NCI-H2171 treated with DMSO at 0.1 percent for 48 hours (cell line): ENCODE data around the gene RNF8.
"Not testable (repeated sequence)": the region's sequence is repeated elsewhere in the genome, so short reads cannot be mapped to it uniquely, and the experiment has no call there.

ENCODE experiments used
- DNase-seq: peaks from one replicate; lab custom pipeline; 2025; lab: John Stamatoyannopoulos, UW

Gene RNF8

DNA sequence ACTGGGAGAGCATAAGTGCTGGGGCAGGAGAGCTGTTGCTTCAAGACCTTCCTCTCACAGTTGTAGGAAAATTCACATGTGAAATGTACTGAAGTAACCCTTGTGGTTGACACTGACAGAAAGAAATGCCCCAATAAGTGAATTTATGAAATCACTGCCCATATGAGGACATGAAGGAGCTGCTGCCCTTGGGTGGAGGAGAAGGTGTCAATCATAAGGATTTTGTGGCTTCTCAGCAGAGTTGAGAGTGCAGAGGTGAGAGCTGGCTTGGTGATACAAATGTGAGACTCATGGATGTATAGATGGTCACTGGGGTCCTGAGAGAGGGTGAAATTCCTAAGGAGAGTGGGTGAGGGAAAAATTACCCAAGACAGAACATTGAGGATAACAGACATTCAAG, 45.3 kb downstream of the RNF8 start:
- no peak for DNase-seq

DNA sequence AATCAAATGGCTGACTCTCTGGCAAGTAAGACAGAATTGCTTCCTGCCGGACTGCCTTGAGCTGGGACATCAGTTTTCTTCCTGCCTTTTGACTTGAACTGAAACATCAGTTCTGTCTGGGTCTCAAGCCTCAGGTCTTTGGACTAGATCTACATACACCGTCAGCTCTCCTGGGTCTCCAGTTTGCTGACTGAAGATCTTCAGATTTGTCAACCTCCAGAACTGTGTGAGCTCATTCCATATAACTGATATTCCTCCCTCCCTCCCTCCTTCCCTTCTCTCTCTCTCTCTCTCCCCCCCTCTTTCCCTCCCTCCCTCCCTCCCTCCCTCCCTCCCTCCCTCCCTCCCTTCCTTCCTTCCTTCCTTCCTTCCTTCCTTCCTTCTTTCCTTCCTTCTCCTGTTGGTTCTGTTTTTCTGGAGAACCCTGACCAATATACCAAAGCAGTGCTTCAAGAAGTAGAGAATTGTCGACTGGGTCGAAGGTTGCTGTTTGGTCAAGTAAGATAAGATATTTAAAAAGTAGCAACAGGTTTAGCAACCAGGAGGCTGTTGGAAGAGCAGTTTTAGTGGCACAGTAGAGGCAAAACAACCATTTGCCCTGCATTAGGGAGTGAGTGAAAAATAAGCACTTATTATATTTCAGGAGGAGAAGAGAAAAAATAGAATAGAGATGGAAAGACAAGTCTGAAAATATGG, 46.2 kb downstream of the RNF8 start:
- DNase-seq, result no peak

DNA sequence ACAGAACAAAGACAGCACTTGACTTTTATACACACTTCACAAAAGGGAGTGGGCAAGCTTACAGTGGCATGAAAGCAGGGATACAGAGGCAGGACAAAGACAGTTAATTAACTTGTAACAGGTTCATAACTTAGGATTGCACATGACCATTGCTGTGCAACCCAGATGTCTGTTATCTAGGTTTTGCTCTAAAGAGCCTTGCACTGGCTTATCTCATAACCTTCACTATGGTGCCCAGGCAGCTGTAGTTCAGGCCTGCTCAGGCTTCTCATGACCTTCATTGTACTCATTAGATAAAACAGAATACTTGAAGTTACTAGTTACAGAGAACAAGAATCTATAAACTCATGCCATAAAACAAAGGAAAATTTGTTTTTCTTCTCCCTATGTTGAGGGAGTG, 47.9 kb downstream of the RNF8 start:
- not testable (repeated sequence) for DNase-seq

DNA sequence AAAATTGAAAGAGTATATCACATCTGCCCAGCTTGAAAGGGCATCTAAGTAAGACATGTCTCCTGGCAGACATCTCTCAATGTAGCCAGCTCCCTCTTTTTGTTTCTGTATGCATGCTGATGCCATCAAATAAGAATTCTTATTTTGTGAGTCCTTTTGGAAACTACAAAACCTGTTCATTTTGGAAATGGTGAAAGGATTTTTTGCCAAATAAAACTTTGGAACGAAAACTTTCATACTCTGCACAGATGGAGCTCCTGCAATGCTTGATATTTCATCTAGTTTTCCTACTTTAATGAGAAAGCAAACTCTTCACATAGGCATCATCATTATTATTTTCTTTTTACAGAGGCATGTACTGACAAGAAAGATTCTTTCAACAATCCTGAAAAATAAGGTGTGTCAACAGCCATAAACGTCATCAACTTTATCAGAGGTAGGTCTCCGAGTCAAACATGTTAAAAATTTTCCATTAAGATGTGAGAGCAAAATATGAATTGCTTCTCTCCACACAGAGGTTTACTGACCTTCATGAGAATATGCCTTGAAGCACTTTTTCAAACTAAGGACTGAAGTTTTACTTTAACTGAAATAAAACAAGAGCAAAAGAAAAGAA, 53.1 kb downstream of the RNF8 start:
- no peak for DNase-seq

DNA sequence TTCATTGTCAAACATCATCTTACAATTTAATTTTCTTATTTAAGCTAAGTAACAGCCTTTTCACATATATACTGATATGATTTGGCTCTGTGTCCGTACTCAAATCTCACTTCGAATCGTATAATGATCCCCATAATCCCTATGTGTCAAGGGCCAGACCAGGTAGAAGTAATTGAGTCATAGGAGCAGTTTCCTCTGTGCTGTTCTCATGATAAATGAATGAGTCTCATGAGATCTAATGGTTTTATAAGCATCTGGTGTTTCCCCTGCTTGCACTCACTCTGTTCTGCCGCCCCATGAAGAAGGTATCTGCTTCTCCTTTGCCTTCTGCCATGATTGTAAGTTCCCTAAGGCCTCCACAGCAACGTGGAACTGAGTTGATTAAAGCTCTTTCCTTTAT, 54.2 kb downstream of the RNF8 start:
- DNase-seq, result peak; percentile 84

DNA sequence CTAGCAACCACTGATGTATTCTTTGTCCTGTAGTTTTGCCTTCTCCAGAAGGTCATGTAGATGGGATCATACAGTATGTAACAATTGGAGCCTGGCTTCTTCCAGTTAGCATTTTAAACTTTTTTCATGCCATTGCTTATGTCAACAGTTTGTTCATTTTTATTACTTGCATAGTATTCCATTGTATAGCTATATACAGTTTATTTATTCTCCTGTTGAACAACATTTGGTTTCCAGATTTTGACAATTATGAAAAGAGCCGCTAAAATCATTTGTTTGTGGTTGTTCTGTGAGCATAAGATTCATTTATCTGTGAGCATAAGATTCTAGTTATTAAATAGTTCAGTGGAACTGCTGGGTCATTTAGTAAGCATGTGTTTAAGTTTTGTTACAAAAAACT, 55.7 kb downstream of the RNF8 start:
- DNase-seq, result no peak

DNA sequence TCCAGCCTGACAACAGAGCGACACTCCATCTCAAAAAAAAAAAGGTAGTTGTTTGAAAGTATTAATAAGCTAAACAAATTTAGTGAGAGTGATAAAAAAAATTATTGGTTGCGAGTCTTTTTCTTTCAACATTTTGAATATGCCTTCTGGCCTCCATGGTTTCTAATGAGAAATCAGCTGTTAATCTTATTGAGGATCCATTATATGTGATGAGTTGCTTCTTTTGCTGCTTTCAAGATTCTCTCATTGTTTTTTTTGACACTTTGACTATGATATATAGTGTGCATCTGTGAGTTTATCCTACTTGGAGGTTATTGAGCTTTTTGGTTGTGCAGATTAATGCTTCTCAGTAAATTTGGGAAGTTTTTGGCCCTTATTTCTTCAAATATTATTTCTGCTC, 63.6 kb downstream of the RNF8 start:
- DNase-seq, result no peak

DNA sequence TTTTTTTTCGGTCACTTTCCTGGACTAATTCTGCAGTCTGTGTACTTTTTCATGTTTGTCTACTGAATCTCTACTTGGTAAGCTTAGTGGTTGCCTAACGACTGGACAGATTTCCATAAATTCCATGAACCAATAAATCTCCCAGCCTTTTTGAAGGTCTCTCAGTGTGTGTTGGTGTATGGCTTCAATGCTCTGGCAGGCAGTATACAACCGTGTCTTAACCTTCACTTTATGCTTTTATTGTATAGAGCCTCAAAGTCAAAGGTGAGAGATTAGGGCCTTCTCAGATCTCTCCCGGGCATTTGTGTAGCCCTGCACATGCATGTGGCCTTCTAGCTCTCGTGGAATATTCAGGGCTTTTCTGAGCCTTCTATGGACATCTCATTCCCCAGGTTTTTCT, 64.9 kb downstream of the RNF8 start:
- DNase-seq, result no peak

DNA sequence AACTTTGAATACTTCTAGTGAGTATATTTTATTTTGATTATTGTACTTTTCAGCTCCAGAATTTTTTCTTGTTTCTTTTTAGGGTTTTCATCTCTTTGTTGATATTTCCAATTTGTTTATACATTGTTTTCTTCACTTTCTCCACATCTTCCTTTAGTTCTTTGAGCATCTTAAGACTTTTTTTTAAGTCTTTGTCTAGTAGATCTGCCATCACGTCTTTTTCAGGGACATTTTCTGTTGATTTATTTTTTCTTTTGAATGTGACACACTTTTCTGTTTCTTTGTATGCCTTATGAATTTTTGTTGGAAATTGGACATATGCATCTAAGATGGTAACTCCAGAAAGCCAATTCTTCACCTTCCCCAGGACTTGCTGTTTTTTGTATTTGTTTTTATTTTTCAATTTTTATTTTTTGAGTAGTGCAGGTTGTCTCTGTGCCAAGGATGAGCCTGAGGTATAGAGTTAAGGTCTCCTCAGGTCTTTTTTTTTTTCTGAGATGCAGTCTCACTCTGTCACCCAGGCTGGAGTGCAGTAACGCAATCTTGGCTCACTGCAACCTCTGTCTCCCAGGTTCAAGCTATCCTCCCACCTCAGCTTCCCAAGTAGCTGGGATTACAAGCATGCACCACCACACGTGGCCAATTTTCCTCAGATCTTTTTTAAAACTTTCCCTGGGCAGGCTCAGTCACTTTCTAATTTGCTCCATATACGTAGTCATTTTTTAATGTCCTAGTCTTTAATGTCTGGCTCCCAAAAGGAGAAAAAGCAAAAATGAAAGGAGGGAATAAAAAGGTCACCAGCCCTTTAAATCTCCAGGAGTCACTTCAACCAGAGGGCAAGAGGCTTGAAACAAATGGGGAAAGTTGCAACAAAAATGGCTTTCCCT, 72.5 kb downstream of the RNF8 start:
- DNase-seq, result no peak

DNA sequence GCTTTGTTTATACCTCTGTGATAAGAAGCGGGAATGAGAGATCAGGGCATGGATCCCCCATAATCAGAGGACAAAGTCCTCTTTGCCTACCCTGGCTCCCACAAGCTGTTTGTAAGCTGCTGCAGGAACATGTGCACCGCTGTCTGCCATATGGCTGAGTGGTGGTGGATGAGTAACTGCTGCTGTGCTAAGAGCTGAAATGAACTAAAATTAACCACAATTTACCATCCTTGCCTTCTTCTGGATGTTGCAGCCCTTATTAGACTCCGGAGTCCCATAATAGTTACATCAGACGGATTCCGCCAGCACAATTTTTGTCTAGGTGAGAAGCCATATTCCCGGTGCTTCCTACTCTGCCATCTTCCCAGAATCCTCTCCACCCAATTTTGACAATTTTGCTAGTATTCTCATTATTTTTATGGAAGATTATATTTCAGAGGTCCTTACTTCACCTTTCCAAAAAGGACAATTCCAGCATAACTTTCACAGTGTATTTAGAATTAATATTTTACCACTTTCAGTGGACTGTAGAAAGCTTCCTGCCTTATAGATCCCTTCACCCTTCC, 73.2 kb downstream of the RNF8 start:
- peak; percentile 58 for DNase-seq

DNA sequence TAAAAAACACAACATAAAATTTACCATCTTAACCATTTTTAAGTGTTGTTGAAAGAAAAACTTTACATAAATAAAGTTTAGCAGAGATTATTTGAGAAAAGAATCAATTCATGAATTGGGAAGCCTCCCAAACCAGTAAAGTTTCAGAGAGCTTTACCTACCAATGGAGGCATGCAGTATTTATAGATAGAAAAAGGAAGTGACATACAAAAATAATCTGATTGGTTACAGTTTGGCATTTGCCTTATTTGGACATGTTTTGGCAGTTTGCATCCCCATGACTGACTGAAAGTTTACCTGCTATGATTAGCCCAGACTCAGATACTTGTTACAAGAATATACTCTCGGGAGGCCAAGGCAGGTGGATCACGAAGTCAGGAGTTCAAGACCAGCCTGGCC, 75.6 kb downstream of the RNF8 start:
- peak; percentile 4 for DNase-seq

DNA sequence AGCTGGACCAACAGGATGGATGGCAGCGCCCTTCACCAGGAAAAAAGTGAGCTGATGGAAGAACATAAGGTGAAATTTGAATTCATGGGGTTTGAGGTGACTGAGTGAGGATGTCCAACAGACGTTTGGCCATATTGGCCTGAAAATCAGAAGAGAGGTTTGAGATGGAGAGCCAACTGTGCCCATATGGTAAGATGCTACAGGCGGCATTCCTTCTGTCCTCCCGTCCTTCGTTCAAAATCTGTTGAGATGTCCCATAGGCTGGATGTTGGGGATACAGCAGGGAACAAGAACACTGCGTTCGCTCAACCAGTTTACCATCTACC, 78.8 kb downstream of the RNF8 start:
- DNase-seq, result no peak

DNA sequence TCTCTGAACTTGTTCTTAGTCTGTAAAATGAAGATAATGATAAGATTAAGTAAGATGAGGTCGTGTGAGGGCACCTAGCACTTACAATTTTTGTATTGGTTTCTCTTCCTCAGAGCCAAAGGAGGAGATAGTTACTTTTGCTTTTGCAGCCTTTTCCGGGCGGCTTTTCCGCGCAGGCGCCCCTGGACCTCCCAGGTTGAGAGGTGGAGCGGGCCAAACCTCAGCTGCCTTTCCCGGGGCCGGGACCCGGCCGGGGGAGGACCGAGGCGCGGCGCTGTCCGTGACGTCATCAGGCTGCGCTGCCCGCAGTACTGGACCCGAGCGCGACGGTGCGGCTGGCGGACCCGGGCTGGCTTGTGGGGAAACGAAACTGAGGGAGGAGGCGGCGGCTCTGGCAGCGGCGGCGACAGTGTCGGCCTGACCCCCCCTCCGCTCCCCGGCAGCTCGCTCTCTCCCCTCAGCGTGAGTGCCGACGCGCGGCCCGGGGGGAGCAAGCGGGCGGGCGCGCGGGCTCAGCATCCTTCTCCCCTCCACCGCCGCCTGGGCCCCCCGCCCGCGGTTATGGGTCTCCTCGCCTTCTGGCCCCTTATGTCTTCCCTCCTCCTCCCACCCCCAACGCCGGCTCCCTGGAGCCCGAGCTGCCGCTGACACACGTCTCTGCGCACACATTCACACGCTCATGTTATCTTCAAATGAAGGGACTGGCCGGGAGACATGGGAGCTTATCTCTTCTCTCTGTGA, 79.3 kb downstream of the RNF8 start, which contains the start of gene CMTR1:
CMTR1 (plus strand) TSS at position 306 of the 741 bp plus-strand sequence. CDS start 2,409 bp downstream, outside the sequence.
- DNase-seq, result peak; percentile 86

DNA sequence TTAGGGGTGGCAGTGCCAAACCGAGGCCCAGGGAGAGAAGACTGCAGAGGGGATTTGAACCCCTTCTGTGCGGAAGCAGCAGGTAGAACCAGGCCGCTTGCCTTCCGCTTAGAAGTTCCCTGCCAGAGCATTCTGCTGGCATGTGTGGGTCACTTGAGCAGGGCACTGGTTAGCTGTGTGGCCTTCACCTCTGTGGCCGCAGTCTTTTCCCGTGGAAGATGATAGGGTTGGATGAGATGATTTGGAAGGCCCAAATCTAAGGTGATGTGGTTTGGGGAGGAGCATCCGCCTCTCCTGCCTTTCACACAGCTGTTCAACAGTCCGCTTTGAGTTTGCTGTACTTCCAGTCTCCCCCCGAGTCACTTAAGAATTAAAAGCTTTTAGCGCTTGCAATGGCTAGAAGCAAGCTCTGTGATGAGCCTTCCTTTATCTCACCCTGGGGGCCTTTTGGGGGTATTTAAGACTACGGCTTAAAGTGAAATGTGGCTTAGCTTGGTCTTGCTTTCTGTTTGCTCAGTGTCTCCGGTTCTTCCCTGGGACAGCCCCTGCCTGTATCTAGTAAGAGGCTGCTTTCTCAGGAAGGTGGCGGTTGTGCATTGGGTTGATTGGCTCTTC, 80.0 kb downstream of the RNF8 start:
- no peak for DNase-seq

DNA sequence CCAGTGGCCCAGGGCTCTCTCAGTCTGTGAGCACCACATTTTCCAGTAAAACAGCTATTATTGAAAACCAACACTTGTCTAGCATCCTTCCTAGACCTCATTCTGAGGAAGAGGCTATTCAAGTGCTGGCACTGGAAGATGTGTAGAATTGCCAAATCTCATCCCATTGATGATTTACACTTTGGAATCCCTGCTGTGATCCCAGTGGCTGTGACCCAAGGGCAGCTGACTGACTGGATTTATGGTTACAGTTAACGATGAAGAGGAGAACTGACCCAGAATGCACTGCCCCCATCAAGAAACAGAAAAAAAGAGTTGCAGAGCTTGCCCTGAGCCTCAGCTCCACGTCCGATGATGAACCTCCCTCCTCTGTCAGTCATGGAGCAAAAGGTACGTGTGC, 81.6 kb downstream of the RNF8 start:
- DNase-seq, result no peak

DNA sequence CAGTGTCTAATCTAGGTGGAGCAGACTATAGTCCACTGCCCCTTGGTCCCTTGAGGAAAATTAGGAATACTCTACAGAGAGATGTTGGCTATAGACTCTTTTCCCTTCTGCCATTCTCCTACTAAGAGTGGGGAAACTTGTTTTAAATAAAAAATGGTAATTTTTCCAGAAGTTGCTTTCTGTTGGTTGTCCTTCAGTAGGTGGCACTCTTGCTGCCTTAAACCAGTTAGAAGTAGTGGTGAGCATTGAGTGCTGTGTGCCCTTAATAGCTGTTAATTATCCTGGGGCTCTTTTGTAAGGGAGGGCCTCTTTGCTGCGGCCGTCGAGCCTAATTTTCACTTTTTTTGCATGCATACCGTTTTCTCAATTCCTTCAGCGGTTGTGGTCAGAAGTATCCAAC, 82.0 kb downstream of the RNF8 start:
- DNase-seq, result no peak

DNA sequence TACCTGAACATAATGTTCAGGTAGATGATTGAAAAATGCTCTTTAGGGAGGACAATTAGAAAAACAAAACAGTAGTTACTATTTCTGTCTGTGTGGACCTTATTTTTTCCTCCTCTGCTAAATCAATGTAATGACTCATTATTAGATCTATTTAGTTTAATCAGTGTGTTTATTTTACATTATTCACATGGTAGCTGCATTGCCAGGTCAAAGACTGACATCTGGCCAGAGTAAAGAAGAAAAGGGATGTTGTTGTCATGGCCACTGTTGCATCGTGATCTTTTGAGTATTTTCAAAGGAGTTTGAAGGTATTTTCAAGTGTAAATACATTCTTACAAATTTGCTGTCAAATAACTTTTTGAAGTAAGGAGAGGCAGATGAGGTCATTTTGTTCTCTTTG, 85.1 kb downstream of the RNF8 start:
- DNase-seq, result no peak

DNA sequence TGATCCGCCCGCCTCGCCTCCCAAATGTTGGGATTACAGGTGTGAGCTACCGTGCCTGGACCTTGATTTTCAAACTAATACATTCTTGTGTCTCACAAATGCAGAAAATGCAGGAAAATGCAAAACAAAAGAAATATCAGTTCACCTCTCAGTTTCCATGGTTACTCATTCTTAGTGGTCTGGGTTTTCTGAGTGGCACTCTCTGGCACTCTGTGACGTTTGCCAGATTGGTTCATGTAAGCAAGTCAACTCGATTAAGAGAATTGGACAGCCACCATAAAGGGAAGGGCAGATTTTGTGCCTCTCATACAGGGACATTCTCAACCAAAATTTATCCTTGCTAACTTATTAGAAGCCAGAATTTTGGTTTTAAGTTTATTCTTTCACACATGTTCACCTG, 87.9 kb downstream of the RNF8 start:
- no peak for DNase-seq

DNA sequence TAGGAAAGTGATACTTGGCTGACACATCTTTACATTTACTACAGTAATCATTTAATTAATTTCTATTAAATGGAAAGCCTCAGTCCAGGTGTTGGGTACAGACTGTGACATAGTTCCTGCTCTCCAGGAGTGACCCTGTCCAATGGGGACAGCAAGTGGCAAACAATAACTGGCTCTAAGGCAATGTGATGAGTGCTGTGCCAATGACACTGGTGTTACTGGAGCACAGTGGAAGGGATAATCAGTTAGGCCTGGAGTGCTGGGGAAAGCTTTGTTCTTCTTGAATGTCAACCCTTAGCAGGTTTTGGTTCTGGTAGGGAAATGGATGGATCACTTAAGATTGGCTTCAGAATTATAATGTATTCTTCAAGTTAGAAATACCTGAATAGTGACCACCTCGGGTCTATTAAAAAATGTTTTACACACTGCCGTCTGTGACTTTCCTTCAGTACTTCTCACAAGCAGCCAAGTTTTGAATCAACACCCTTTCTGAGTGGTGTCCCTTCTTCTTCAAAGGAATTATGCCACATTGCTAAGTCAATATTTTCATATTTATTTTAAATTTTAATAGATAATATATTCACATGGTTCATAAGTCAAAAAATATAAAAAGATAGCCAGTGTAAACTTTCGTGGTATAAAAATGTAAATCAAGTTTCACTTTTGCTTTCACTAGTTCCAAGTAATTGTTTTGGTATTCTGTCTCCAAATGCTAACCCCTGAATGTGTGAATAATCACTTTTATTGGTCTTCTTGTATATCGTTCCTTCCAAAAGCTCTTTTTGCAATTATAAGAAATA, 88.8 kb downstream of the RNF8 start:
- no peak for DNase-seq

DNA sequence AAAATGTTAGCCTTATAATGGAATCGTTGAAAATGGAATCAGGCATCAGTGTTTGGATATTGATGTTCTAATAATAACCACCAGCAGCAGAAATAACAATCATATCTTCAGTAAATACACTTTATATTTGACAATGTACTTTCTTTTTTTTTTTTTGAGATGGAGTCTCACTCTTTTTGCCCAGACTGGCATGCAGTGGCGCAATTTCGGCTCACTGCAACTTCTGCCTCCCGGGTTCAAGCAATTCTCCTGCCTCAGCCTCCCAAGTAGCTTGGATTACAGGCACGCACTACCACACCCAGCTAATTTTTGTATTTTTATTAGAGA, 89.4 kb downstream of the RNF8 start:
- DNase-seq, result not testable (repeated sequence)
